ENCODE measurements around the gene C22orf15. TPM values are rescaled to one million over a fixed set of nuclear protein-coding genes. Genes with fewer than 3 reads are reported as not detected.

C22orf15 gene
- total RNA-seq, 1 donor from 2014 or later = not detected

DNA sequence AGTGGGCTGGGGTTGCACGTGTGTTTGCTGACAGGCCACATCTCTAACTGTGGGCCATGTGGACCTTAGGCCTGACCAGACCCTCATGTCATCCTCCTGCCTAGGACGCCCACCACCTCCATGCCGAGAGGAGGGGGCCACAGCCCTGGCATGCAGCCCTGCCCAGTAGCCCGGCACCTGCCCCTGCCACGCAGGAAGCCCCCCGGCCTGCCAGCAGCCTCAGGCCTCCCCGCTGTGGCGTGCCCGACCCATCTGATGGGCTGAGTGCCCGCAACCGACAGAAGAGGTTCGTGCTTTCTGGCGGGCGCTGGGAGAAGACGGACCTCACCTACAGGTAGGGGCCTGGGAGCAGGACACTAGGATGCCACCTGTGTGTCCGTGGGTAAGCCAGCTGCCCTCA is 16.3 kb downstream of the C22orf15 start:
- TF ChIP-seq, protein P1, sequence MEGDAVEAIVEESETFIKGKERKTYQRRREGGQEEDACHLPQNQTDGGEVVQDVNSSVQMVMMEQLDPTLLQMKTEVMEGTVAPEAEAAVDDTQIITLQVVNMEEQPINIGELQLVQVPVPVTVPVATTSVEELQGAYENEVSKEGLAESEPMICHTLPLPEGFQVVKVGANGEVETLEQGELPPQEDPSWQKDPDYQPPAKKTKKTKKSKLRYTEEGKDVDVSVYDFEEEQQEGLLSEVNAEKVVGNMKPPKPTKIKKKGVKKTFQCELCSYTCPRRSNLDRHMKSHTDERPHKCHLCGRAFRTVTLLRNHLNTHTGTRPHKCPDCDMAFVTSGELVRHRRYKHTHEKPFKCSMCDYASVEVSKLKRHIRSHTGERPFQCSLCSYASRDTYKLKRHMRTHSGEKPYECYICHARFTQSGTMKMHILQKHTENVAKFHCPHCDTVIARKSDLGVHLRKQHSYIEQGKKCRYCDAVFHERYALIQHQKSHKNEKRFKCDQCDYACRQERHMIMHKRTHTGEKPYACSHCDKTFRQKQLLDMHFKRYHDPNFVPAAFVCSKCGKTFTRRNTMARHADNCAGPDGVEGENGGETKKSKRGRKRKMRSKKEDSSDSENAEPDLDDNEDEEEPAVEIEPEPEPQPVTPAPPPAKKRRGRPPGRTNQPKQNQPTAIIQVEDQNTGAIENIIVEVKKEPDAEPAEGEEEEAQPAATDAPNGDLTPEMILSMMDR (IDR thresholded peaks at IDR 0.05; ENCODE audit: borderline replicate concordance) = no peak
- DNase-seq = no peak
- Histone ChIP-seq H3K4me3 (no peak overlapping the region), H3K27ac (replicated peaks) (no peak overlapping the region), H3K36me3 (peaks cover 7% of the 10 kb centered on the region), H3K9me3 (replicated peaks) (no peaks in the 10 kb centered on the region), H3K4me1 (peaks cover 40% of the 10 kb centered on the region), H3K27me3 (ENCODE audit: low read depth) (no peaks in the 10 kb centered on the region)
- intact Hi-C loops (cut with micrococcal nuclease) = no loop called here

DNA sequence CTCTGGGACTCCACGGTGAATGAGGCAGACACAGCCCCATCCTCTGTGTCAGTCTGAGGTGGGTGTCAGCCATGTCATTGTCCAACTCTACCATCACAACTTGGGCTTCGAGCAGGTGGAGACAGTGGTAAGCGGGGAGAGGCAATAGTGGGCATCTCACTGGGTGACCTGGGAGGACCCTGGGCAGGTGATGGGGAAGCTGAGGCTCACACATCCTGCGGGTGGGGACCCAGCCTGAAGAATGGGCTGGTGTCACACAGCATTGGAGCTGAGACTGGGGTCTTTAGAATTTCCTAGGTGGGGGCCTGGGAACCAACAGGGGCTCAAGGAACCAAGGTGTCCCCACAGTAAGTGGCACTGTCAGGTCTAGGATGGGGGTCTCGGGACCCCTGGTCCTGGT is 16.9 kb downstream of the C22orf15 start:
- intact Hi-C loops (cut with micrococcal nuclease) = no loop called here
- H3K27ac ChIP-seq (replicated peaks) = no peak overlapping the region
- DNase-seq = no peak

DNA sequence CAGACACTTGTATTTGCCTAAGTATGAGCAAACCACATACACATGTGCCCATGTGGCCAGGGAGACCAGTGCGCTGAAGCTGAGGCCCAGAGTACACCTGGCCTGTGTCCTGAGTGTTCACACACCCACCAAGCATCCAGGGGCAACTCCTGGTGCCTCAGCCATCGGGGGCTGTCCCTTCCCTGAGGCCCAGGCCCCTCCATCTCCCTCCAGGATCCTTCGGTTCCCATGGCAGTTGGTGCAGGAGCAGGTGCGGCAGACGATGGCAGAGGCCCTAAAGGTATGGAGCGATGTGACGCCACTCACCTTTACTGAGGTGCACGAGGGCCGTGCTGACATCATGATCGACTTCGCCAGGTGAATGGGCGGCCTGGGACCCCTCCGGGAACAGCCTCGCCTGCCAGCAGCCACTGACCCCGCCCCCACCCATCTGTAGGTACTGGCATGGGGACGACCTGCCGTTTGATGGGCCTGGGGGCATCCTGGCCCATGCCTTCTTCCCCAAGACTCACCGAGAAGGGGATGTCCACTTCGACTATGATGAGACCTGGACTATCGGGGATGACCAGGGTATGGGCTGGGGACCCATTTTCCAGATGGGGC is 17.5 kb downstream of the C22orf15 start:
- peaks cover 7% of the 10 kb centered on the region for H3K36me3 ChIP-seq
- H3K4me3 ChIP-seq = no peak overlapping the region
- no peaks in the 10 kb centered on the region for H3K27me3 ChIP-seq (ENCODE audit: low read depth)
- peaks cover 29% of the 10 kb centered on the region for H3K4me1 ChIP-seq
- H3K27ac ChIP-seq (replicated peaks) = no peak overlapping the region
- intact Hi-C loops (cut with micrococcal nuclease) = no loop called here
- H3K9me3 ChIP-seq (replicated peaks) = no peaks in the 10 kb centered on the region
- TF ChIP-seq, protein P1 (IDR thresholded peaks at IDR 0.05; ENCODE audit: borderline replicate concordance) = no peak
- no peak for DNase-seq

More for the DNA sequence above, 16.9 kb downstream of the C22orf15 start:
- Histone ChIP-seq H3K4me1 (peaks cover 34% of the 10 kb centered on the region), H3K36me3 (peaks cover 7% of the 10 kb centered on the region), H3K27me3 (ENCODE audit: low read depth) (no peaks in the 10 kb centered on the region), H3K4me3 (no peak overlapping the region), H3K9me3 (replicated peaks) (no peaks in the 10 kb centered on the region)
- TF ChIP-seq, protein P1 (IDR thresholded peaks at IDR 0.05; ENCODE audit: borderline replicate concordance) = no peak

DNA sequence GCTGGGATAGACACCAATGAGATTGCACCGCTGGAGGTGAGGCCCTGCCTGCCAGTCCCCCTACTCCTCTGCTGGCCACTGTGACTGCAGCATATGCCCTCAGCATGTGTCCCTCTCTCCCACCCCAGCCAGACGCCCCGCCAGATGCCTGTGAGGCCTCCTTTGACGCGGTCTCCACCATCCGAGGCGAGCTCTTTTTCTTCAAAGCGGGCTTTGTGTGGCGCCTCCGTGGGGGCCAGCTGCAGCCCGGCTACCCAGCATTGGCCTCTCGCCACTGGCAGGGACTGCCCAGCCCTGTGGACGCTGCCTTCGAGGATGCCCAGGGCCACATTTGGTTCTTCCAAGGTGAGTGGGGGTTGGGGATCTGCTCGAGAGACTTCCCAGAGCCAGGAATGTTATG is 18.3 kb downstream of the C22orf15 start:
- TF ChIP-seq, protein P1 (IDR thresholded peaks at IDR 0.05; ENCODE audit: borderline replicate concordance) = no peak
- no peaks in the 10 kb centered on the region for H3K9me3 ChIP-seq (replicated peaks)
- H3K27ac ChIP-seq (replicated peaks) = no peak overlapping the region
- peaks cover 27% of the 10 kb centered on the region for H3K4me1 ChIP-seq
- H3K4me3 ChIP-seq = no peak overlapping the region
- peaks cover 7% of the 10 kb centered on the region for H3K36me3 ChIP-seq
- intact Hi-C loops (cut with micrococcal nuclease) = no loop called here
- no peak for DNase-seq
- H3K27me3 ChIP-seq (ENCODE audit: low read depth) = no peaks in the 10 kb centered on the region

DNA sequence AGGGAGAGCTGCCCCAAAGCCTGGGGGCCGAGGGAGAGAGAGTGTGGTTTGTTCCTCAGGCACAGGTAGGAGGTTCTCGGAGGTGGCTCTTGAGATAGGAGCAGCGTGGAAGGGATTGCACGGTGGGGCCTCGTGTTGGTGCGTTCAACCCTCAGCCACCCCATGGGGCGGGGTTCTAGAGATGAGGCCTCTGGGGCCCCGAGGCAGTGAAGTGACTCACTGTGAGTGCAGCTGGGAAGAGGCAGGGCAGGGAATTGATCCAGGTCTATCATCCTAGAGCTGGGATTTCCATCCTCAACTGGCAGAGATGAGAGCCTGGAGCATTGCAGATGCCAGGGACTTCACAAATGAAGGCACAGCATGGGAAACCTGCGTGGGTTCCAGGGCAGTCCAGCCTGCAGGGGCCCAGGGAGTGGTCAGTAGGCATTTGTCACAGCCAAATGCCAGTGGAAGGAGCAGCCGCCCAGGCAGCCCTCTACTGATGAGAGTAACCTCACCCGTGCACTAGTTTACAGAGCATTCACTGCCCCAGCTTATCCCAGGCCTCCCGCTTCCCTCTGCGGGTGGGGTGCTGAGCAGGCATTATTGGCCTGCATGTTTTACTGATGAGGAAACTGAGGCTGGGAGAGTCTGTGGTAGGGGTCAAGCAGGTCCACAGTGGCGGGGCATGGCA is 18.9 kb downstream of the C22orf15 start:
- intact Hi-C loops (cut with micrococcal nuclease) = no loop called here
- Histone ChIP-seq H3K4me1 (peaks cover 28% of the 10 kb centered on the region), H3K36me3 (peaks cover 7% of the 10 kb centered on the region), H3K27me3 (ENCODE audit: low read depth) (no peaks in the 10 kb centered on the region), H3K4me3 (no peak overlapping the region), H3K9me3 (replicated peaks) (no peaks in the 10 kb centered on the region), H3K27ac (replicated peaks) (no peak overlapping the region)
- no peak for DNase-seq
- TF ChIP-seq, protein P1 (IDR thresholded peaks at IDR 0.05; ENCODE audit: borderline replicate concordance) = no peak

Data from left ventricle myocardium inferior (tissue), 1 donor.